HepG2 (cell line): ENCODE data around the gene GJA10. TPM values are rescaled to one million over a fixed set of nuclear protein-coding genes. Genes with fewer than 3 reads are reported as not detected.

Experiments
- ATAC-seq: fragments of 200-7000 bp; cut with Tn5 transposase; 3 replicates; pipeline ENCODE4 v1.9.1; 2020; ENCODE audit warnings: mild to moderate bottlenecking, moderate library complexity
- BruUV-seq: library from RNA; stranded (reverse); fragments of 400-500 nt; replicated peaks from 2 replicates; lab custom pipeline; 2021; lab: Mats Ljungman, UMichigan
- CTCF ChIA-PET: fragments of 300-600 bp; formaldehyde crosslinking; extraction: SDS; loops from one replicate; lab custom pipeline; 2021; ENCODE audit warnings: low total read pairs, inconsistent platforms, low intra/inter-chr PET ratio; lab: Yijun Ruan, JAX
- POLR2A ChIA-PET: fragments of 350-600 bp; sonication (Branson Sonifier 250); formaldehyde crosslinking; loops from one replicate; lab custom pipeline; 2020; ENCODE audit warnings: antibody characterized with exemption, inconsistent platforms; lab: Yijun Ruan, JAX
- DNase-seq: peaks from one replicate; pipeline ENCODE4 v3.0.0-alpha.2; 2015; ENCODE audit warnings: low spot score
- FAIRE-seq: peaks from 3 replicates; lab custom pipeline; 2011; peaks lifted over from hg19 to GRCh38; lab: Jason Lieb, UNC
- H2AFZ ChIP-seq: one replicate; pipeline ENCODE4 v1.6.1; 2011; ENCODE audit warnings: low read length, inconsistent platforms
- H3K27ac ChIP-seq: fragments of 300-600 bp; 3 replicates; pipeline ENCODE4 v1.8.0; 2011; ENCODE audit warnings: mixed run types, mild to moderate bottlenecking, mixed read lengths, low read length, inconsistent platforms; ENCODE audit not compliant: insufficient read depth; ENCODE audit errors: extremely low read length
- H3K27me3 ChIP-seq, 2 experiments: fragments of 200-600 bp in 1 of 2; 2 replicates in 1 of 2; 3 replicates in 1 of 2; pipeline versions ENCODE4 v1.6.0 to v1.8.0; 2011; ENCODE audit warnings: low read length in 2 of 2, mild to moderate bottlenecking in 2 of 2, moderate library complexity in 2 of 2, inconsistent platforms in 1 of 2; ENCODE audit not compliant: insufficient read depth in 2 of 2, control insufficient read depth in 1 of 2
- H3K36me3 ChIP-seq, 2 experiments: fragments of 200-600 bp in 1 of 2; replicated peaks in 1 of 2; 2 replicates in 1 of 2; 3 replicates in 1 of 2; pipeline versions ENCODE4 v1.5.1 to v1.8.0; 2011; ENCODE audit warnings: low read length in 2 of 2, inconsistent platforms in 1 of 2; ENCODE audit not compliant: insufficient read depth in 2 of 2, control insufficient read depth in 1 of 2
- H3K4me1 ChIP-seq: 2 replicates; pipeline ENCODE4 v1.5.1; 2012; ENCODE audit warnings: low read length, inconsistent platforms; ENCODE audit not compliant: insufficient read depth
- H3K4me2 ChIP-seq: 2 replicates; pipeline ENCODE4 v1.6.0; 2011; ENCODE audit warnings: low read depth, low read length, inconsistent platforms
- H3K4me3 ChIP-seq, 3 experiments: fragments of 200-600 bp in 1 of 3; sonication (generic), shearing (Covaris generic) in 1 of 3; replicated peaks in 1 of 3; 2 replicates each; pipeline ENCODE4 v1.5.1; 2011 to 2016; ENCODE audit warnings: low read length in 3 of 3, inconsistent platforms in 2 of 3, low read depth in 2 of 3, mild to moderate bottlenecking in 2 of 3, control low read depth in 1 of 3, mixed read lengths in 1 of 3; ENCODE audit not compliant: insufficient read depth in 1 of 3
- H3K79me2 ChIP-seq: one replicate; pipeline ENCODE4 v1.6.1; 2011; ENCODE audit warnings: low read length, inconsistent platforms; ENCODE audit not compliant: insufficient read depth
- H3K9ac ChIP-seq: 2 replicates; pipeline ENCODE4 v1.6.0; 2011; ENCODE audit warnings: mild to moderate bottlenecking, low read depth, low read length, inconsistent platforms; ENCODE audit not compliant: insufficient read depth
- H3K9me3 ChIP-seq: 2 replicates; pipeline ENCODE4 v1.5.1; 2012; ENCODE audit warnings: mild to moderate bottlenecking, low read length
- H4K20me1 ChIP-seq: 2 replicates; pipeline ENCODE4 v1.6.0; 2011; ENCODE audit warnings: inconsistent platforms, mild to moderate bottlenecking, low read length, moderate library complexity; ENCODE audit not compliant: insufficient read depth
- GATAD2A ChIP-seq: IDR thresholded peaks from 2 replicates; pipeline ENCODE4 v1.6.1; 2016
- MEIS2 ChIP-seq: sonication (generic); formaldehyde crosslinking; IDR thresholded peaks from 2 replicates; pipeline ENCODE4 v1.9.0; 2021; ENCODE audit warnings: mild to moderate bottlenecking, missing genetic modification reagents
- NONO ChIP-seq, 2 experiments: fragments of 450-650 bp in 1 of 2; sonication (generic) in 1 of 2; formaldehyde crosslinking in 1 of 2; IDR thresholded peaks in 1 of 2; conservative IDR thresholded peaks in 1 of 2; 2 replicates each; pipeline versions ENCODE4 v1.6.1 to v1.8.0; 2017 to 2022; ENCODE audit warnings: mild to moderate bottlenecking in 1 of 2, missing genetic modification reagents in 1 of 2, moderate library complexity in 1 of 2
- RFXAP ChIP-seq: sonication (generic); formaldehyde crosslinking; IDR thresholded peaks from 2 replicates; pipeline ENCODE4 v1.4.0; 2020; ENCODE audit warnings: missing genetic modification reagents, borderline replicate concordance
- ZEB1 ChIP-seq: IDR thresholded peaks from 2 replicates; pipeline ENCODE4 v1.6.1; 2012; ENCODE audit warnings: mild to moderate bottlenecking, low read depth, inconsistent platforms; ENCODE audit not compliant: insufficient replicate concordance
- ZNF556 ChIP-seq: sonication (generic); formaldehyde crosslinking; IDR thresholded peaks from 2 replicates; pipeline ENCODE4 v1.4.0; 2020; ENCODE audit warnings: mild to moderate bottlenecking, missing genetic modification reagents, borderline replicate concordance
- ZNF891 ChIP-seq: sonication (generic); formaldehyde crosslinking; IDR thresholded peaks from 2 replicates; pipeline ENCODE4 v1.5.0; 2020; ENCODE audit warnings: mild to moderate bottlenecking, missing genetic modification reagents
- WGBS: methylation state at CpG from one replicate; pipeline ENCODE4 v1.1.6; 2017; ENCODE audit warnings: low lambda C conversion rate; 5-methylcytosine and 5-hydroxymethylcytosine counted together
- in situ Hi-C: cut with HindIII; loops from 2 replicates; pipeline ENCODE4 v1.10.0; 2017; ENCODE audit warnings: low pct_unique_long_range_greater_than_20kb; ENCODE audit not compliant: extremely low pct_ligation_motif_present
- intact Hi-C: fragments of 100-400 bp; cut with micrococcal nuclease; formaldehyde crosslinking; loops from one replicate; pipeline ENCODE4 v1.10.0; 2022; ENCODE audit not compliant: unreplicated experiment
- polyA plus RNA-seq, 8 experiments: library from polyadenylated mRNA; depleted of rRNA in 3 of 8; stranded (reverse) in 7 of 8; unstranded in 1 of 8; fragments of >200 nt; fragmentation: Illumina TruSeq in 4 of 8; extraction: Trizol in 4 of 8; gene quantifications; 2 replicates each; pipeline versions ENCODE4 v1.2.1 to v1.2.3, GENCODE V29; 2011 to 2016; ENCODE audit warnings: low read depth in 4 of 8, missing spikeins in 1 of 8, mixed read lengths in 1 of 8; ENCODE audit not compliant: insufficient read depth in 1 of 8
- total RNA-seq, 5 experiments: library from RNA; depleted of rRNA; stranded (reverse); fragments of >200 nt; fragmentation: Illumina TruSeq; extraction: Trizol; gene quantifications; 2 replicates each; pipeline ENCODE4 v1.2.3, GENCODE V29; 2016; ENCODE audit warnings: low read depth in 1 of 5
- TF ChIP-seq, protein P1 (sequence below): sonication (generic); formaldehyde crosslinking; IDR thresholded peaks from 2 replicates; pipeline ENCODE4 v1.8.1; 2023; ENCODE audit warnings: mild to moderate bottlenecking, moderate library complexity, missing genetic modification reagents
- TF ChIP-seq, protein P2 (sequence below): sonication (generic); formaldehyde crosslinking; IDR thresholded peaks from 2 replicates; pipeline ENCODE4 v1.8.1; 2023; ENCODE audit warnings: missing genetic modification reagents, mild to moderate bottlenecking, borderline replicate concordance
- TF ChIP-seq, protein P3 (sequence below): sonication (generic); formaldehyde crosslinking; IDR thresholded peaks from 2 replicates; pipeline ENCODE4 v1.4.0; 2020; ENCODE audit warnings: mild to moderate bottlenecking, missing genetic modification reagents

Gene GJA10
- total and polyA plus RNA-seq, 2 of the 13 experiments (the other 11 are each of a cell fraction or from before 2014, with no cell fraction given): not detected

DNA sequence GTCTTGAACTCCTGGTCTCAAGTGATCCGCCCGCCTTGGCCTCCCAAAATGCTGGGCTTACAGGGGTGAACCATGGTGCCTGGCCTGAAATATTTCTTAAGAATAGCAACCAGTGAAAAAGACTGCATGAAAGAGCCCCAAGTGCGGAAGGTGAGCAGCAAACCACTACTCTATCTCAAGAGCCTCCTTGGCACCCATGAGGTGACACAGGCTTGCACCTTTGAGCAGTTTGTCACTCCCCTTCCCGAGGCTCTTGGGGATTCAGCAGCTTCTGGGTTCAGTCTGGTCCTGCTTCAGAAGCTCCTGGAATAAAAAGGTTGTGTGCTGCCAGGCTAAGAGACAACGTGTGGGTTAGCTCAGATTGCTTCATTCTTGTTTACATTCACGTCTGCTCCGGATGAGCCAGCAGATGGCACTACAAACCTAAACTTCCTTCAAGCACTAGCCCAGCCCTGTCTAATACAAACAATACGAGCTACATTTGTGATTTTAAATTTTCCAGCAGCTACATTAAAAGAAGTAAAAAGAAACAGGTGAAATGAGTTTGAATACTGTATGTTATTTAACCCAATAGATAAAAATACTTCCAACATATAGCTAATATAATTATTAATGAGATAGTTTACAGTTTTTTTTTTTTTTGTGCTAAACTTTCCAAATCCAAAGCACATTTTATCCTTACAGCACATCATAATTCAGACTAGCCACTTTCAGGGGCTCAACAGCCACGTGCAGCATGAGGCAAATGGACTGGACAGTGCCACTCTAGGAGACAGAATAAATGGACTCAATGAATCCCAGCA, 46.2 kb downstream of the GJA10 start (continued):
- TF ChIP-seq NONO (IDR thresholded peaks at IDR 0.05): no peak
- no peak for TF ChIP-seq NONO (CRISPR knock-in tag; conservative IDR thresholded peaks at IDR 0.05)

DNA sequence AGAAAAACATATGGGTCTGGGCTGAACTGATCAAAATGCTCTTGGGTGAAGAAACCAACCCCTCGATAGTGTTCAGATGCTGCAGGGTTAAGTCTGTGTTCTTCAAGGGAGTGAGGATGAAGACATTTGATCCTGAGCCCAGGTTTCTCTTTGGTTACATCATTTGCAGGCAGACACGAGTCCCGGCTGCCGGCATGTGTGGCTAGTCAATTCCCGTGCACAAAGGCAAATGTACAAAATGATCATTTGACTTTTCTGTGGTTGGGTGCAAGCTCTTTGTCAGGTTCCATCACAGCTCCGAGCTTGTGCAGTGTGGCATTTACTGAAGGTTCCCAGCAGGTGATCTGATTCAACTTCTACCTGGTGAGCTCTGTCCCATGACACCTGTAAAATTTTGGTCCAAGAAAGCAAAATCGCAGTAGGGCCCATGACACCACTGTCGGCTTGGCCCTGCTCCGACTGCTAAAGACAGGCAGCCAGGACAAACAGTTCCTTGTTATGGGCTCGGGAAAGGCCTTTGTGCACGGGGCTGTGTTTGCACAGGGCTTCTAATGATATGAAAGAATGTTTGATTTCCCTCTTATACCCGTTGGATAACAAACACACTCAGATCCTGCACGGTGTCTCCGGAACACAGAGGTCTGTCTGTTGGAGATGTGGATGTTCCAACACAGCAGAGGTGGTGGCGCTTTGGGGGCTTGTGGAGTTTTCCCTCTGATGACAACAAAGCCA, 46.9 kb downstream of the GJA10 start:
- Histone ChIP-seq H4K20me1 (no peaks in the 10 kb centered on the region), H3K36me3 (no peaks in the 10 kb centered on the region), H3K79me2 (no peaks in the 10 kb centered on the region), H3K9me3 (no peaks in the 10 kb centered on the region), H3K27ac (no peak overlapping the region), H2AFZ (no peak overlapping the region), H3K4me1 (peaks cover 20% of the 10 kb centered on the region), H3K9ac (no peak overlapping the region), H3K27me3 (peaks cover 0 to 31% of the 10 kb centered on the region in 2 experiments; a peak in 3 of 5 replicates), H3K4me3 (peak overlapping the region in 1 of 3 experiments; percentile 15; a peak in 1 of 6 replicates), H3K4me2 (peak overlapping the region; percentile 68)
- DNase-seq (peak; percentile 77), ATAC-seq (peak; percentile 75), FAIRE-seq (no peak)
- intact Hi-C loops (loop anchor here (2.0 to 10.0 kb wide), 4 partner anchors 30 to 644 kb away; partner anchors contain the start of gene MAP3K7), in situ Hi-C loops (loop anchor here (5.0 to 10.0 kb wide), 3 partner anchors 244 to 536 kb away; no protein-coding TSS in a partner anchor)
- CTCF ChIA-PET: interaction anchor here (1.1 to 2.7 kb wide), 4 partner anchors 10 to 538 kb away, joined by 3 to 38 read pairs (median 8); no protein-coding TSS in a partner anchor
- POLR2A ChIA-PET: no interaction called here
- WGBS: 0% methylated on average over 9 of the region's 15 CpGs
- no TSS peak for BruUV-seq
- no peak for TF ChIP-seq ZEB1
- no peak for TF ChIP-seq GATAD2A (CRISPR knock-in tag)
- TF ChIP-seq, protein P1, sequence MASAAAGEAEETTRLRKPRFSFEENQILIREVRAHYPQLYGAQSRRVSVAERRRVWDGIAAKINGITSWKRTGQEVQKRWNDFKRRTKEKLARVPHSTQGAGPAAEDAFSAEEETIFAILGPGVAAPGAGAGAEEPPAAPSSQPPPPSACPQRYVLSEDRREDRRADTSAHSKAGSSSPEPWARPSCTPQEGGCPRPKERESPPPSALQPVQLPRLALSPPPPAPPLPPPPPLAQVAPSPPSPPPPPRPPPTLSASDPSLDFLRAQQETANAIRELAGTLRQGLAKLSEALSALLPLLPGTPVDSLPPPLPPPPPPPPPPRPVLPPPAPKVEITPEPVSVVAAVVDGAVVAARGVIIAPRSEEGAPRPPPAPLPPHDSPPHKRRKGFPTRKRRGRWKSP (CRISPR knock-in tag): no peak
- no peak for TF ChIP-seq ZNF891 (CRISPR knock-in tag)
- TF ChIP-seq ZNF556 (CRISPR knock-in tag): no peak
- TF ChIP-seq, protein P2, sequence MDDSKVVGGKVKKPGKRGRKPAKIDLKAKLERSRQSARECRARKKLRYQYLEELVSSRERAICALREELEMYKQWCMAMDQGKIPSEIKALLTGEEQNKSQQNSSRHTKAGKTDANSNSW: no peak
- TF ChIP-seq RFXAP (CRISPR knock-in tag): no peak
- TF ChIP-seq, protein P3, sequence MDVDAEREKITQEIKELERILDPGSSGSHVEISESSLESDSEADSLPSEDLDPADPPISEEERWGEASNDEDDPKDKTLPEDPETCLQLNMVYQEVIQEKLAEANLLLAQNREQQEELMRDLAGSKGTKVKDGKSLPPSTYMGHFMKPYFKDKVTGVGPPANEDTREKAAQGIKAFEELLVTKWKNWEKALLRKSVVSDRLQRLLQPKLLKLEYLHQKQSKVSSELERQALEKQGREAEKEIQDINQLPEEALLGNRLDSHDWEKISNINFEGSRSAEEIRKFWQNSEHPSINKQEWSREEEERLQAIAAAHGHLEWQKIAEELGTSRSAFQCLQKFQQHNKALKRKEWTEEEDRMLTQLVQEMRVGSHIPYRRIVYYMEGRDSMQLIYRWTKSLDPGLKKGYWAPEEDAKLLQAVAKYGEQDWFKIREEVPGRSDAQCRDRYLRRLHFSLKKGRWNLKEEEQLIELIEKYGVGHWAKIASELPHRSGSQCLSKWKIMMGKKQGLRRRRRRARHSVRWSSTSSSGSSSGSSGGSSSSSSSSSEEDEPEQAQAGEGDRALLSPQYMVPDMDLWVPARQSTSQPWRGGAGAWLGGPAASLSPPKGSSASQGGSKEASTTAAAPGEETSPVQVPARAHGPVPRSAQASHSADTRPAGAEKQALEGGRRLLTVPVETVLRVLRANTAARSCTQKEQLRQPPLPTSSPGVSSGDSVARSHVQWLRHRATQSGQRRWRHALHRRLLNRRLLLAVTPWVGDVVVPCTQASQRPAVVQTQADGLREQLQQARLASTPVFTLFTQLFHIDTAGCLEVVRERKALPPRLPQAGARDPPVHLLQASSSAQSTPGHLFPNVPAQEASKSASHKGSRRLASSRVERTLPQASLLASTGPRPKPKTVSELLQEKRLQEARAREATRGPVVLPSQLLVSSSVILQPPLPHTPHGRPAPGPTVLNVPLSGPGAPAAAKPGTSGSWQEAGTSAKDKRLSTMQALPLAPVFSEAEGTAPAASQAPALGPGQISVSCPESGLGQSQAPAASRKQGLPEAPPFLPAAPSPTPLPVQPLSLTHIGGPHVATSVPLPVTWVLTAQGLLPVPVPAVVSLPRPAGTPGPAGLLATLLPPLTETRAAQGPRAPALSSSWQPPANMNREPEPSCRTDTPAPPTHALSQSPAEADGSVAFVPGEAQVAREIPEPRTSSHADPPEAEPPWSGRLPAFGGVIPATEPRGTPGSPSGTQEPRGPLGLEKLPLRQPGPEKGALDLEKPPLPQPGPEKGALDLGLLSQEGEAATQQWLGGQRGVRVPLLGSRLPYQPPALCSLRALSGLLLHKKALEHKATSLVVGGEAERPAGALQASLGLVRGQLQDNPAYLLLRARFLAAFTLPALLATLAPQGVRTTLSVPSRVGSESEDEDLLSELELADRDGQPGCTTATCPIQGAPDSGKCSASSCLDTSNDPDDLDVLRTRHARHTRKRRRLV (CRISPR knock-in tag): no peak
- no peak for TF ChIP-seq MEIS2 (CRISPR knock-in tag)
